C4-2B (cell line): ENCODE data around the gene PODXL.
A peak's percentile ranks its signal among the peaks of the same experiment; 100 is the strongest.

Experiments
- H3K27ac ChIP-seq: fragments of 450-650 bp; 2 replicates; pipeline ENCODE4 v1.5.1; 2017
- ZFX ChIP-seq: fragments of 450-650 bp; IDR thresholded peaks from 2 replicates; pipeline ENCODE4 v1.6.1; 2017
- TF ChIP-seq, protein P1 (sequence below): fragments of 450-650 bp; conservative IDR thresholded peaks from 2 replicates; pipeline ENCODE4 v1.5.1; 2017; ENCODE audit warnings: mild to moderate bottlenecking

PODXL gene

DNA sequence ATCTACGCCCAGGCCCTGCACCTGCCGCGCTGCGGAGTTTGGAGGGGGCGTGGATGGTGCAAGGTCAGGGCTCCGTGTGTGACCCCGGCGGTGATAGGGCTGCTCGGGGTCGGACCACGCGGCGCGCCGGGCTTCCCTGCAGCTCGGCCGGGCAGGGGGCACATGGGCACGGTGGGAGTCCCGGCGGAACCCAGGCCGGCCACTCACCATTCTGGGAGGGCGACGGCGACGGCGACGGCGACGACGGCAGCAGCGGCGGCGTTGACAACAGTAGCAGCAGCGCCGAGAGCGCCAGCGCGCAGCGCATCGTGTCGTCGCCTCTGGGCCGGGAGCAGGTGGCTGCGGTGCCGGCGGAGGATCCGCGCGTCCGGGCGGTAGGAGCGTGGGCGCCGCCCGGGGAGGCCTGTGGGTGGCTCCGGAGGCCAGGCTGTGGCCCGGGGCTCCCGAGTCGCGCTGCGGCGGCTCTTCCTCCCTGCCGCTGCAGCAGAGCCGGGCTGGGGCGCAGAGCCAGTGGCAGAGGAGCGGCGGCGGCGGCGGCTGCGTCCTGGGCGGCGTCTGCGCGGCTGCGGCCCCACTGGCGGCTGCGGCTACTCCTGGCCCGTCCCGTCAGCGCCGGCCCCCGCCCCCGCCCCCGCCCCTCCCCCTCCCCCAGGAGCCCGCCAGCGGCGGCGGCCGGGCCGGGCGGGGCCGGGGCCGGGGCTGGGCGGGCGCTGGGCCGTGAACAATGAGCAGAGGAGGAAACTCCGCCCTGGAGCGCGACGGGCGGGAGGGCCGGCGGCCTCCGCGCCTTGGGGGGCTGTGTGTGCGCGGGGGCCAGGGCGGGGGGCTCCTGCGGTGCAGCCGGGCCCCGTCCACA, at the start of gene PODXL:
Gene PODXL, minus strand, starts transcription at position 576 of the 856 bp plus-strand sequence. Its CDS starts 269 bp downstream, at position 307.
- TF ChIP-seq, protein P1, sequence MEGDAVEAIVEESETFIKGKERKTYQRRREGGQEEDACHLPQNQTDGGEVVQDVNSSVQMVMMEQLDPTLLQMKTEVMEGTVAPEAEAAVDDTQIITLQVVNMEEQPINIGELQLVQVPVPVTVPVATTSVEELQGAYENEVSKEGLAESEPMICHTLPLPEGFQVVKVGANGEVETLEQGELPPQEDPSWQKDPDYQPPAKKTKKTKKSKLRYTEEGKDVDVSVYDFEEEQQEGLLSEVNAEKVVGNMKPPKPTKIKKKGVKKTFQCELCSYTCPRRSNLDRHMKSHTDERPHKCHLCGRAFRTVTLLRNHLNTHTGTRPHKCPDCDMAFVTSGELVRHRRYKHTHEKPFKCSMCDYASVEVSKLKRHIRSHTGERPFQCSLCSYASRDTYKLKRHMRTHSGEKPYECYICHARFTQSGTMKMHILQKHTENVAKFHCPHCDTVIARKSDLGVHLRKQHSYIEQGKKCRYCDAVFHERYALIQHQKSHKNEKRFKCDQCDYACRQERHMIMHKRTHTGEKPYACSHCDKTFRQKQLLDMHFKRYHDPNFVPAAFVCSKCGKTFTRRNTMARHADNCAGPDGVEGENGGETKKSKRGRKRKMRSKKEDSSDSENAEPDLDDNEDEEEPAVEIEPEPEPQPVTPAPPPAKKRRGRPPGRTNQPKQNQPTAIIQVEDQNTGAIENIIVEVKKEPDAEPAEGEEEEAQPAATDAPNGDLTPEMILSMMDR, result no peak
- peak; percentile 74; the same call in 1 of the 2 replicates for TF ChIP-seq ZFX
- peak within 1 kb of the TSS; percentile 74 for H3K27ac ChIP-seq

DNA sequence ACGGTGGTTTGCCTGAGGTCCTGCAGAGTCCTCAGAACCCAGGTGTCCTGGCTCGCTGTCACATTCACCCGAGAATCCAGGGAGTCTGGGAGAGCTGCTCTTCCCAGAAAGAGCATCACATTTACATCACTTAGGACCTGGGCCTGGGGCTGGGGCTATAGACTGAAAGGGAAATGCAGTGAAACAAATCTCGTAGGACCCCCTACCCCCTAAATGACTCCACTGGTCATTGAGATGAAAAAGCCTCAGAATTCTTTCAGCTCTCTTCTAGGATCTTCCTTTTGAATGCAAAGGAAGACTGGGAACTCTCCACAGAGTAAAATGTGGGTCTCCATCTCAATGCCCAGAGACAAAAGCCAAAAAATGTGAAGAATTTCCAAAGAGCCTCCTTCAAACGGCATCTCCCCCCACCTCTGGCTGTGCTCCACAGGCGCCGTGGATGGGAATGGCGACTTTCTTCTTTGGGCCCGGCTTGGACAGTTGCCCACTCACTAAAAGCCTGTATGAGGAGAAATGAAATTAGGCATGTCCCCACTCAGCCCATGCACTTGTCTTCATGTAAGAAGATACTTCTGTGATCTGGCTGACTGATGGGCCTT, 49.0 kb upstream of the PODXL start:
- TF ChIP-seq, protein P1, result no peak
- no peak for TF ChIP-seq ZFX
- no peak overlapping the region for H3K27ac ChIP-seq

DNA sequence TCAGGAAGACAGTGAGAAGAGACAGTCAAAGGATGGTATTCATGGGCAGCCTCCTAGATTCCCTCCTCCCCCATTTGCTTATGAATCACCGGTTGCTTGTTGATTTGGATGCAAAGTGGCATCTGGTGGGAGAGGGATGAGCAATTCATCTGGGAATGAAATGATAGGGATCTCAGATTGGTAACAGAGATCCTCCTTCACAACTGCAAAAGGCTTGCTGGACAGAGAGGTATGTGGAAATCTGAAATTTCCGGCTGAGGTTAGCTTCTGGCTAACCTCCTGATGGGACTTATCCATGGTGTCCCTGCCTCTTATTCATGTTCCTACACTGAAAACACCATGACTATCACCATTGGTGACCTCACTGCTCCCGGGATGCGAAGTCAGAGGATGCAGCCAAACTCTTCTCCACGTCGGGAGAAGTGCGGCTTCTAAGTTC, 48.4 kb upstream of the PODXL start:
- no peak overlapping the region for H3K27ac ChIP-seq

DNA sequence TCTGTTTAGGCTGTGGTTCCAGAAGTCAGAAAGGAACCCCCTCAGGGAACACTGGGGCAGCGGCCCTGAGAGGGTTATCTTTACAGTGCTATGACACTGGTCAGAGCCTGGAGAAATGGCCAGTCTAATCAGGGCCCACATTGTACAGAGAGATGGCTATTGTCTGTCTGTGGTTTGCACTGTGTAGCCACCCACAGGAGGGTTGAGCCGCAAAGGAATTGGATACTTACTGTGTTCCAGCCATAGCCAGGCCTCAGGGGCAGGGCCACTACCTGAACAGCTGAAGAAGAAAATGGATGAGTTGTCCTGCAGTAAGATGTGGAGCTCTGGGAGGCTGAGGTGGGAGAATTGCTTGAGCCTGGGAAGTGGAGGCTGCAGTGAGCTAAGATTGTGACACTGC, 47.5 kb upstream of the PODXL start:
- TF ChIP-seq, protein P1, result no peak
- TF ChIP-seq ZFX, result no peak
- H3K27ac ChIP-seq, result no peak overlapping the region

More for the DNA sequence above, 48.4 kb upstream of the PODXL start:
- TF ChIP-seq, protein P1, result no peak
- no peak for TF ChIP-seq ZFX

DNA sequence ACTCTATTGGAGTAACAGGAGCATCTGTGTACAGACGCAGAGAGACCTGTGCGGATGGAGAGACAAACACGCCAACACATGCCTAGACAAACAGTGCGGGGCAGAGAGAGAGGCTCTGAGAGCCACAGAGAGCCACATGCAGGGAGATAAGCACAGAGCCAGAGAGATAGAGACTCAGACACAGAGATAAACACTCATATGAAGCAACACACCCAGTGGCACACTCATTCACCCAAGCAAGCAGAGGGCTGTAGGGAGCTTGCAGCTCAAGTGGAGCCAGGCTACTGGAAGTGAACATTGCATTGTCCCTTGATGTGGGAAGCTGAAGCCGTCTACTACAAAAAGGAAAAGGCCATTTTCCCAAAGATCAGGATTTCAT, 46.6 kb upstream of the PODXL start:
- TF ChIP-seq, protein P1, result no peak
- no peak for TF ChIP-seq ZFX
- H3K27ac ChIP-seq, result no peak overlapping the region

DNA sequence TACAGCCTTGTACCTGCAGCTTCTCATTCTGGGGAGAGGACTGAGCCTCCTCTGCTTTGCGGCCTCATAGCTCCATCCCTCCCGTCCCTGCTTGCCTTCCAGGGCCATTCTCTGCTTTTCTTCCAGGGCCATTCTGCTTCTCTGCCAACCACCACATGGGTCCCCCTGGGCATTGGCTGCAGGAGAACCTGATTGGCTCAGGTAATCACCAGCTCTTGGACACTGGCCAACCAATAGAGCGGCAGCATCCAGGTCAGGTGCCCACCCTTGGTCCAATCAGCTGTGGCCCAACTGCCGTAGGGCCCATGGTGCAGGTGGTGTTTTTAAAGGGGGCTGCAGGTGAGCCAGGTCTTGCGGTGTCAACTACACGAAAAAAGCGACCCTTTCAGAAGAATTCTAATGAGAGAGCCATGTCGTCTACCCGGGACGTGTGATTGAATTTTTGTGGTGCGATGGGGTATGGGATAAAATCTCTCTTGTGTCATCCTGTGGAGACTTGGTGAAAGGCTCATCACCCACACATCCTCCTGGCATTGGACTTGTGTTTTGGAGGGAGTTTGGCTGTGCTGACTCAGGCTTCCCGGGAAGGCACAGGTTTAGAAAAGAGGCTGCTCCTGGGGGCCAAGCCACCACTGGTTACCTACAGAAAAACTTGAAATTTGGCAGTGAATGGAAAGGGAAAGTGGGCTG, 46.0 kb upstream of the PODXL start:
- TF ChIP-seq, protein P1, result no peak
- no peak for TF ChIP-seq ZFX
- H3K27ac ChIP-seq, result no peak overlapping the region
